ENCODE measurements around the gene XPNPEP1.

The XPNPEP1 gene

DNA sequence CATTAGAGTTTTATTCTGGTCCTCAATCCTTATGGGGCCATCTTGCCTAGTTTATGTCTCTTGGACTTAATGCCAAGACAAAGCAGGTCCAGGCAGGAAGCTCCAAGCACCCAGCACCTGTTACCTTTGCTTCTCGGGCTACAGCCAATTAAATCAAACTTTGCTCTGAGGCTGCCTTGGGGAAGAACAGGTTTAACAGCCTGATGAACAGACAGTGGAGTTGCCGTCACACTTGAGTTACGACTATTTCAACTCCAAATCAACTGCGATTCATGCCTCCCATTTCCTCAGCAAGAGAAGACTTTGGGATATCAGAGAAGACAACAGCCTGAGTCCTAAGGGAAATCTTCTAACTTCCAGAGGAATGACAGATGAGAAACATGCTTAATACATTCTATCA lies 62.2 kb downstream of the XPNPEP1 start:
- no peak for DNase-seq

GRCh38 chr10:109859221-109859620 lies 64.1 kb downstream of the XPNPEP1 start:
- no peak for DNase-seq

DNA sequence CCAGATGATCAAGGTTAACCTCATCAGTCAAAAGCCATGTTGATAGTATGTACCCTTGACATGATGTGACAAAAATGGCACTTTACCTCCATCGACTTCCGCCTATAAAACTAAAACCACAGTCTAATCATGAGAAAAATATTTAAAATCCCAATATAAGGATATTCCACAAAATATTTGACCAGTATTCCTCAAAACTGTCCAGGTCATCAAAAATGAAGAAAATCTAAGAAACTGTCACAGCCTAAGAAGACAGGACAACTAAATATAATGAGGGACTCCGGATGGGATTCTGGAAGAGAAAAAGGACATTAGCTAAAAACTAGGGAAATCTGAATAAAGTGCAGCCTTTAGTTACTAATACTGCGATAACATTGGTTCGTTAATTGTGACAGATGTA lies 67.6 kb downstream of the XPNPEP1 start:
- no peak for DNase-seq

- DNase-seq = no peak
Observed at GRCh38 chr10:109853921-109854320, 69.4 kb downstream of the XPNPEP1 start.

DNA sequence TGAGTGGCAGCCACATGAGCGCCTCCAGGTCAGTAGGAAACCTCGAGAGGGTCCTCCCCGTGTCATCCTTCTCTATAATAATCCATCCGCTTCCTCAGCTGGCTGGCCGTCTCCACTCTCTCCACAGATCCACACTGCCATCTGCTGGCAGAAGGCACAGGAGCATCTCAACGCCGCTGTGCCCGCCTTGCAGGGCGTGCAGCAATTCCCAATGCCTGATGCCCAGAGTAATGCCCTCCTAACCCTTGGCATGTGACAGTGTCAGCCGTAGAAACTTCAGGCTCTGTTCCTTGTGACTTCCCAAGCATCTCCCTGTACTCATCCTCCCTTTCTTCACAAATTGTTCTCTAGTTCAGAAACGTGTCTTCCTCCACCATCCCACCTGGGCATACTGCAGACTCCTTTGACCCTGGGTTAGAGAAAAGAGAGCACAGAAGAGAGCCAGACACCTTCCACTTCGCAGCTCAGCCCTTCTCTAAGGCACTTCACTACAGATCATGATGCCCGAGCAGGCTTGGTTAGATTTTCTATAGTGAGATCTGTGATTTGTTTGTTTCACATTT lies 70.8 kb downstream of the XPNPEP1 start:
- peak; percentile 27 for DNase-seq

GRCh38 chr10:109851616-109852474 lies 71.5 kb downstream of the XPNPEP1 start:
- no peak for DNase-seq

DNA sequence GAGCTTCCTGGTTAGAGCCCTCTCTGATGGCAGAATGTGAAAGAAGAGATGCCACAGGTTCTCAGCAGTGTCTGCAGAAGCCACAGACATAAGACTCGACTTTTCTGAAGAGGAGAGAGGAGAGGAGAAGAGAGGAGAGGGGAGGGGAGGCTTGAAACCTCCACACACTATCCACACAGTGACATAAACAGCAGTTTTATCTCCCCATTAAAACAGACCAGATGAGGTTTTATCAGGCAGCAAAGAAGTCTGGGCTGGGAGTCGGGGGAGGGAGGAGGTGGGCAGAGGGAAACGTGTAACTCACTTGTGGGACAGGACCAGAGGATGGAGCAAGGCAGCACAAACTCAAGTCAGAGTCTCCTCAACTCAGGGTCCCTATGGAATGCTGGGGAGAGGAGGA lies 76.5 kb downstream of the XPNPEP1 start:
- no peak for DNase-seq

GRCh38 chr10:109845308-109845707 lies 78.0 kb downstream of the XPNPEP1 start:
- DNase-seq = no peak

DNA sequence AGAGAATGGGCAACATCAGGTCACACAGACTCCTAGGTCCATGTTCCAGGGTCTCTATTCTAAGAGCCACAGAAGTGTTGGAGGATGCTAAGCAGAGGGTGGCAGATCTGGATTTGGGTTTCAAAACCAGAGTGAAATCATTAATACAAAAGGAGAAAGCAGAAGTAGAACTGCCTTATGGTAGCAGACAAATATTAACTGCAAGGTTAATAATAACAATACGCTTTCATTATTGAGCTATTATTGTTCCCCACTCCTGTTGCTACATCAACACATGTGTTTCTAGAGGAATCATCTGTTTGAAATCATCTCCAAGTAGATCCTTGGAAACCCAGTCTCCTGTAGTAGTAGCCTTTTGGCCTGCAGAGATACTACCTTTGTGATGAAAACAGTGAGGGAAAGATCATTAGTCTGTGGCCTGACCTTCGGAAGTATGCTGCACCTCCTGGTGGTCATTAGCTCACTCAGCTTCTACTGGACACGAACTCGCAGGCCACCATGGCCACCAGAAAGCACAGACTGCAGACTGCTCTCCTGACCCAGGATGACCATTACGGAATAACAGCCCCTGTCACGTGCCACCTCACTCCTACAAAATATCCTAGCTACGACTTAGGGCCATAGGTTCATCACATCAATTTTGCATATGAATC lies 84.6 kb downstream of the XPNPEP1 start:
- DNase-seq = no peak

- no peak for DNase-seq
Observed at GRCh38 chr10:109837384-109837783, 85.9 kb downstream of the XPNPEP1 start.

GRCh38 chr10:109835257-109835656 lies 88.1 kb downstream of the XPNPEP1 start:
- DNase-seq = no peak

- no peak for DNase-seq
Observed at GRCh38 chr10:109831846-109832245, 91.5 kb downstream of the XPNPEP1 start.

- DNase-seq = no peak
Observed at GRCh38 chr10:109824206-109824605, 99.1 kb downstream of the XPNPEP1 start.

DNA sequence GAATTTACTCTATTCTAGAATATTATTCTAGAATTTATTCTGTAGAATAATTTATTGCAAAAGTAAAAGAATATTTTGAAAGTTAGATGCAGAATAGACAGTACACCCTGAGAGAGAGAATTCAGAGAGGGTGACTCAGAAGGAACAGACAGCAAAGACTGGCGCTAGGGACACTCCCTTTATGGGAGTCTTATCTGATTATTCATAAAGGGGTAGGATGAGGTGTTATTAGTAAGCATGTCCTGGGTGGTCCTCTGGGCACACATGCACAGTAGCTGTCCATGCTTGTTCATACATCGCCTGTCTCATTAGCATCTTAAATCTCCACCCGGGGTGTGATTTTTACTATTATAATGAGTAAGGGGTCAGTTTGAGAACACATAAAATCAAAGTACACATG lies 100.1 kb downstream of the XPNPEP1 start:
- no peak for DNase-seq

DNA sequence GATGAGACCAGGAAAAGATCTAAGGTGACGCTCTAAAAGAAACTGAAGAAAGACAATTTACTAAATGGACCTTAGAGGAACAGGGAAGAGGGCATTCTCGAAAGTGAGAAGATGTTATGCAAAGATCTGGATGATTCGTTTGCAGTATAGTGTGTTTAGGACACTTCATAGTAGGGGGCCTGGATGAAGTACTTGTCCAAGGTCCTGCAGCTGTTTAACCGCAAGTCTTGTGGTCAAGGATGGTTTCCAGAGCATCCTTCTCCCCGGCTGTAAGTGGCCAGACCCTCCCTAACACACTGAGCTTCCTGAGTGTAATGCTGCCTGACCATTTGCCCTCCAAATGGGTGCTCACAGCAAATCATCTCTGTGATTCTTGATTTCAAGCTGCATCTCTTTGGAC lies 101.6 kb downstream of the XPNPEP1 start:
- DNase-seq = no peak

DNA sequence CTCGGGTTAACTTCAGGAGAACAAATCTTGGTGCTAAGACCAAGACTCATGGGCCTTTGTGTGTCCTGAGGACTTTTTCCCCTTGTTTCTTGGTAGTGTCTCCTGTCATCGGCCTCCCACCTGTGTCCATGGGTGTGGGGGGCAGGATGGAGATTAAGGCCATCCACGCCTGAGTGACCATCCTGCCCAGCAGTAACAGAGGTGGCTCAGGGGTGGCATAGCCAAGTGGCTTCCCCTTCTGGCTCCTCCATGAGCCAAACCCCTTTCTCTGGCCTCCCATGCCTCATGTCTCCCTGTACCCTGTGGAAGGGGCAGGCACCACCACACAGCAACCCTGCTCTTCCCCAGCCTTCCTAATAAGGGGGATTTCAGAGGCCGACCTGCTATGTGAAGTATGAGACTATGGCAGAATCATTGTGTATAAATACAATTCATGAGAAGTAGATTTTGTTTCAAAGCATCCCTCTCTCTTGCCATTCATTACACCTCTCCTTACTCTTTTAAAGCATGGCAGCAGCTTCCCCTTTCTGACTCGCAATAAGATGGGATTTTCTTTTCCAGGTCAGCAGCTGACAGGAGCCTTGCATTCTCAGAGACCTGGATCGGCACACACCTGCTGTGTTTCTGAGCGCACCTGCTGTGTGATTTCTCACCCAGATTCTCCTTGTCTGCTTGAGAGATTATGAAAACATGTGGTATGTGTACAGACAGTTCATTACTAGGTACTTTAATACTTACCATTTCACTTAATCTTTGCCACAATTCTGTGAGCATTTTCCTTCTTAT lies 102.5 kb downstream of the XPNPEP1 start:
- DNase-seq = no peak

- DNase-seq = no peak
Observed at GRCh38 chr10:109819807-109820206, 103.5 kb downstream of the XPNPEP1 start.

All from NCI-H748 treated with DMSO at 0.1 percent for 48 hours (cell line).